ENCODE measurements around the gene LY86. TPM values are rescaled to one million over a fixed set of nuclear protein-coding genes. Genes with fewer than 3 reads are reported as not detected.

The LY86 gene
- total and polyA plus RNA-seq, 12 donors: 0.23 to 7.6 (median 0.91) TPM

- H3K4me1 ChIP-seq: peaks cover 16 to 74% (median 45%) of the 10 kb centered on the region in 9 donors
- H3K4me3 ChIP-seq: no peak overlapping the region
- H3K27me3 ChIP-seq: no peaks in the 10 kb centered on the region
- no peaks in the 10 kb centered on the region for H3K36me3 ChIP-seq
- no peak overlapping the region for H3K27ac ChIP-seq
- no peaks in the 10 kb centered on the region for H3K9me3 ChIP-seq
- 92 to 95% methylated on average over 5 of the region's 5 CpGs for WGBS, 2 donors
- no peak for DNase-seq
- intact Hi-C loops (cut with DNase I): loop anchor here in 4 of 10 donors (10.0 kb wide), 3 partner anchors 58 to 98 kb away; no protein-coding TSS in a partner anchor
- no peak for ATAC-seq
- TF ChIP-seq, protein P1, sequence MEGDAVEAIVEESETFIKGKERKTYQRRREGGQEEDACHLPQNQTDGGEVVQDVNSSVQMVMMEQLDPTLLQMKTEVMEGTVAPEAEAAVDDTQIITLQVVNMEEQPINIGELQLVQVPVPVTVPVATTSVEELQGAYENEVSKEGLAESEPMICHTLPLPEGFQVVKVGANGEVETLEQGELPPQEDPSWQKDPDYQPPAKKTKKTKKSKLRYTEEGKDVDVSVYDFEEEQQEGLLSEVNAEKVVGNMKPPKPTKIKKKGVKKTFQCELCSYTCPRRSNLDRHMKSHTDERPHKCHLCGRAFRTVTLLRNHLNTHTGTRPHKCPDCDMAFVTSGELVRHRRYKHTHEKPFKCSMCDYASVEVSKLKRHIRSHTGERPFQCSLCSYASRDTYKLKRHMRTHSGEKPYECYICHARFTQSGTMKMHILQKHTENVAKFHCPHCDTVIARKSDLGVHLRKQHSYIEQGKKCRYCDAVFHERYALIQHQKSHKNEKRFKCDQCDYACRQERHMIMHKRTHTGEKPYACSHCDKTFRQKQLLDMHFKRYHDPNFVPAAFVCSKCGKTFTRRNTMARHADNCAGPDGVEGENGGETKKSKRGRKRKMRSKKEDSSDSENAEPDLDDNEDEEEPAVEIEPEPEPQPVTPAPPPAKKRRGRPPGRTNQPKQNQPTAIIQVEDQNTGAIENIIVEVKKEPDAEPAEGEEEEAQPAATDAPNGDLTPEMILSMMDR (IDR thresholded peaks at IDR 0.05): no peak
Observed at GRCh38 chr6:6652932-6653331, 64.4 kb downstream of the LY86 start.

DNA sequence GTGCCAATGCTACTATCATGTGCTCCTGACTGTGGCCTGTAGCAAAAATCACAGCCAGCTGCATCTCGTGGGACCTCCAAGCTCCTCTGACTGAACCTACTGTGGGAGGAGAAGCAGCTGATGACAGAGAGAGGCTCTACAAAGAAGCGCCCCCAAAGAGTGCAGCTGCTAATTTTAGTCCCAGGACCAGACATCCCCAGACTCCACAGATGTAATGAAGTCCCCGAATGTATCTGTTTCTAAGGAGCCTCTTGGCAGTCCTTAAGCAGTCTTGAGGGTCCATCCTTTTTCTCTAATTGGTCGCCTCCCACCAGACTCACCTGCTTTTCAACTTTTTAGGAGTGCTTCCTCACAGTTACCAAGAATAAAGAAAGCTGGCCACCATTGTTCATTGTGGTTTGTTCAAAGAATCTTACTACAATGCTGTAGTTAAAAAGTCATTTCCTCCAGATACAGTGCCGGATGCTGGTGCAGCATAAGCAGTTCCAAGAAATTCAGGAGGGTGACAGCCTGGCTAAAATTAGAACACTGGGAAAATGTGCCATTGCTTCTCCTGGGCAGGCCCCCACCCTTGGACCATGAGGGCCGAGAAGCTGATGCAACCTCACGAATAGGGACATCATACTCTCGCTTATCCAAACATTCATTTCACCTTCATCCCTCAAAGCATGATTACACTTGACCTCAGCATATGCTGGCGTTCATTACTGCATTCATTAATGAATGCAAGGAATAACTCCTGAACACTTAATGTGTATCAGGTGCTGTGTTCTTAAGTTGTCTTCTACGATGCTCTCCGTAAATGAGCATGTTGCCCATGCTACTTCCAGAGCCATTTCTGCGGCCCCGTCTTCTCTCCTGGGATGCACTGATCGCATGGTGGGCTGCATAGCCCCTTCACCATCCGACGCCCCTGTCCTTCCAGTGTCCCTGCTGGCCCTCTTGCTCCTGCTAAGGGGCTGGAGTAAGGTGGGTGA, 66.4 kb downstream of the LY86 start:
- DNase-seq (peak in 1 of 2 donors; percentile 82), ATAC-seq (peak; percentile 82 to 93 (median 91))
- no peaks in the 10 kb centered on the region for H3K9me3 ChIP-seq
- no peaks in the 10 kb centered on the region for H3K36me3 ChIP-seq
- 53 to 54% methylated on average over 16 of the region's 16 CpGs for WGBS, 2 donors
- H3K4me3 ChIP-seq: no peak overlapping the region
- intact Hi-C loops (cut with DNase I): loop anchor here in 7 of 10 donors (5.0 to 10.0 kb wide), 5 partner anchors 58 to 100 kb away; no protein-coding TSS in a partner anchor
- peaks cover 16 to 87% (median 61%) of the 10 kb centered on the region in 9 donors for H3K4me1 ChIP-seq
- no peaks in the 10 kb centered on the region for H3K27me3 ChIP-seq
- TF ChIP-seq, protein P1 (IDR thresholded peaks at IDR 0.05): no peak
- peak overlapping the region in 9 of 10 donors; percentile 51 to 92 (median 74) for H3K27ac ChIP-seq

- Histone ChIP-seq H3K4me1 (peaks cover 19 to 97% (median 70%) of the 10 kb centered on the region in 9 donors), H3K4me3 (no peak overlapping the region), H3K36me3 (no peaks in the 10 kb centered on the region), H3K27me3 (no peaks in the 10 kb centered on the region), H3K9me3 (no peaks in the 10 kb centered on the region), H3K27ac (peak overlapping the region in 8 of 10 donors; percentile 57 to 92 (median 75))
- intact Hi-C loops (cut with DNase I): loop anchor here in 7 of 10 donors (5.0 to 10.0 kb wide), 5 partner anchors 59 to 101 kb away; no protein-coding TSS in a partner anchor
- ATAC-seq (no peak), DNase-seq (no peak)
- TF ChIP-seq, protein P1 (IDR thresholded peaks at IDR 0.05): no peak
- WGBS, 2 donors: 90 to 91% methylated on average over 9 of the region's 9 CpGs
Observed at GRCh38 chr6:6655805-6656251, 67.3 kb downstream of the LY86 start.

DNA sequence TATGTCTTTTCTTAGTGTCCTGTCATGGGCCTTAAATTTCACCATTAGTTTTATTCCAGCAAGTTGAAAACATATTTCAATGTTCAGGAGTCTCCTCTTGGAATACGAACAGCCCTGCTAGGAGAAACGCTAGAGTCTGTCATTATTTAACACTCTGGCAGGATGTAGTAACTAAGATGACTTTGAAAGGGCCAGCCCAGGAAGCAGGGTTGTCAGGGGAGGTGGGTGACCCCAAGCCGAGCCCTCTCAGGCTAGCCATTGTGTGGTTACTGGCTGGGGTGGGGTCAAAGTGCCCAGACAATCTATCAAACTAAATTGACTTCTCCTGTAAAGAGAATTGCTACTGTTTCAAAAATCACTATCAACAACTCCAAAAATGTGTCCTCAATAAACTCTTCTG, 67.8 kb downstream of the LY86 start:
- H3K36me3 ChIP-seq: no peaks in the 10 kb centered on the region
- TF ChIP-seq, protein P1 (IDR thresholded peaks at IDR 0.05): no peak
- peak overlapping the region in 8 of 10 donors; percentile 57 to 92 (median 75) for H3K27ac ChIP-seq
- H3K4me1 ChIP-seq: peaks cover 19 to 97% (median 75%) of the 10 kb centered on the region in 9 donors
- no peaks in the 10 kb centered on the region for H3K9me3 ChIP-seq
- 47 to 58% methylated on average over 3 of the region's 3 CpGs for WGBS, 2 donors
- H3K4me3 ChIP-seq: no peak overlapping the region
- DNase-seq: peak in 1 of 2 donors; percentile 58
- H3K27me3 ChIP-seq: no peaks in the 10 kb centered on the region
- ATAC-seq: peak in 4 of 8 donors; percentile 41 to 56 (median 54)
- intact Hi-C loops (cut with DNase I): loop anchor here in 7 of 10 donors (5.0 to 10.0 kb wide), 5 partner anchors 59 to 101 kb away; no protein-coding TSS in a partner anchor
